Peyer's patch (tissue), 4 donors: ENCODE measurements around the gene BCL2L2. TPM values are rescaled to one million over a fixed set of nuclear protein-coding genes. Genes with fewer than 3 reads are reported as not detected.

Source experiments
- DNase-seq, 3 donors: peaks; one replicate each; pipeline ENCODE4 v3.0.0-alpha.2; 2017 to 2019
- H3K27ac ChIP-seq, 4 donors: fragments of 200-600 bp; sonication (generic); one replicate each; pipeline ENCODE4 v1.5.1; 2016 to 2019
- H3K27me3 ChIP-seq, 2 donors: fragments of 200-600 bp; sonication (generic); one replicate each; pipeline ENCODE4 v1.5.1; 2019
- H3K36me3 ChIP-seq, 3 donors: fragments of 200-600 bp; sonication (generic); one replicate each; pipeline ENCODE4 v1.5.1; 2016 to 2019
- H3K4me1 ChIP-seq, 4 donors: fragments of 200-600 bp; sonication (generic); one replicate each; pipeline ENCODE4 v1.5.1; 2016 to 2019
- H3K4me3 ChIP-seq, 4 donors: fragments of 200-600 bp; sonication (generic); 1 replicate in 3 of 4; 2 replicates in 1 of 4; pipeline ENCODE4 v1.5.1; 2016 to 2019; ENCODE audit warnings: mild to moderate bottlenecking in 1 of 4
- H3K9me3 ChIP-seq, 4 donors: fragments of 200-600 bp; sonication (generic); one replicate each; pipeline ENCODE4 v1.5.1; 2016 to 2019; ENCODE audit warnings: mild to moderate bottlenecking in 1 of 4
- CTCF ChIP-seq, 6 experiments: fragments of 450-650 bp in 4 of 6; fragments of 200-600 bp in 2 of 6; sonication (generic) in 1 of 6; IDR thresholded peaks; one replicate each; pipeline ENCODE4 v1.5.1; 2017 to 2019; ENCODE audit warnings: antibody characterized with exemption in 6 of 6, mild to moderate bottlenecking in 3 of 6, moderate library complexity in 1 of 6
- POLR2A ChIP-seq, 2 donors: fragments of 450-650 bp; IDR thresholded peaks; one replicate each; pipeline ENCODE4 v1.5.1; 2017; ENCODE audit warnings: antibody characterized with exemption in 2 of 2, mild to moderate bottlenecking in 2 of 2, moderate library complexity in 2 of 2
- small RNA-seq, 2 donors: library from RNA; depleted of rRNA; stranded (forward); fragments of <200 nt; gene quantifications; one replicate each; pipeline ENCODE3, GENCODE V24; 2016
- total RNA-seq, 4 donors: library from RNA; depleted of rRNA; stranded (reverse); fragments of >200 nt; gene quantifications; one replicate each; pipeline ENCODE4 v1.1.0, GENCODE V29; 2016

BCL2L2 gene
- total RNA-seq, 4 donors from 2014 or later: 29.9 to 43.1 (median 32.0) TPM

- H3K9me3 ChIP-seq: no peaks in the 10 kb centered on the region
- H3K4me3 ChIP-seq: no peak overlapping the region
- no peaks in the 10 kb centered on the region for H3K36me3 ChIP-seq
- H3K4me1 ChIP-seq: peaks cover 0 to 9% (median 0%) of the 10 kb centered on the region in 4 donors
- DNase-seq: peak in 1 of 3 donors; percentile 39
- no peak for TF ChIP-seq CTCF (IDR thresholded peaks at IDR 0.05)
- no peak for TF ChIP-seq POLR2A (IDR thresholded peaks at IDR 0.05)
- H3K27me3 ChIP-seq: peaks cover 0 to 4% of the 10 kb centered on the region in 2 donors
- peak overlapping the region in 1 of 4 donors; percentile 50 for H3K27ac ChIP-seq
Measured at GRCh38 chr14:23360496-23360895, 53.9 kb downstream of the BCL2L2 start.

- Histone ChIP-seq H3K4me1 (peaks cover 0 to 9% (median 0%) of the 10 kb centered on the region in 4 donors), H3K4me3 (no peak overlapping the region), H3K36me3 (no peaks in the 10 kb centered on the region), H3K27me3 (peaks cover 0 to 6% of the 10 kb centered on the region in 2 donors), H3K27ac (peak overlapping the region in 1 of 4 donors; percentile 50), H3K9me3 (no peaks in the 10 kb centered on the region)
- TF ChIP-seq CTCF (IDR thresholded peaks at IDR 0.05) (no peak), POLR2A (IDR thresholded peaks at IDR 0.05) (no peak)
- DNase-seq: no peak
Measured at GRCh38 chr14:23361320-23361719, 54.7 kb downstream of the BCL2L2 start.

Small RNA genes lying within 50 kb of the gene (small RNA-seq; reads per million reads assigned to genes)
- gene RNU6-1046P: 0 reads per million in 2 donors

Other genes with a start within 250 kb of the BCL2L2 start
- 10 to 100 TPM in 1 of 4 donors, 1 to 10 TPM in 3; 1.1 to 12.4 (median 5.5) TPM for gene CDH24, start 249.3 kb upstream of the BCL2L2 start, total RNA-seq
- gene ACIN1, start 211.7 kb upstream of the BCL2L2 start, total RNA-seq: 100 to 1,000 TPM; 130 to 281 (median 238) TPM
- 10 to 100 TPM in 3 of 4 donors, 1 to 10 TPM in 1; 5.0 to 30.3 (median 18.8) TPM for gene C14orf119, start 211.3 kb upstream of the BCL2L2 start, total RNA-seq
- gene CIROP, start 201.8 kb upstream of the BCL2L2 start, total RNA-seq: not detected
- gene CEBPE, start 187.6 kb upstream of the BCL2L2 start, total RNA-seq: not detected
- 10 to 100 TPM; 21.8 to 56.9 (median 35.0) TPM for gene SLC7A8, start 123.2 kb upstream of the BCL2L2 start, total RNA-seq
- gene RNF212B, start 68.9 kb upstream of the BCL2L2 start, total RNA-seq: not detected
- 10 to 100 TPM; 10.5 to 23.9 (median 15.0) TPM for gene HOMEZ, start 20.7 kb upstream of the BCL2L2 start, total RNA-seq
- 10 to 100 TPM; 16.5 to 39.2 (median 21.4) TPM for gene PPP1R3E, start 4.0 kb upstream of the BCL2L2 start, total RNA-seq
- gene PABPN1, start 14.6 kb downstream of the BCL2L2 start, total RNA-seq: 100 to 1,000 TPM in 3 of 4 donors, 10 to 100 TPM in 1; 79.3 to 149 (median 116) TPM
- 10 to 100 TPM in 1 of 4 donors, 1 to 10 TPM in 3; 1.6 to 19.0 (median 5.2) TPM for gene SLC22A17, start 46.1 kb downstream of the BCL2L2 start, total RNA-seq
- gene EFS, start 58.3 kb downstream of the BCL2L2 start, total RNA-seq: 1 to 10 TPM in 3 of 4 donors, not detected in 1; 2.1 to 4.4 (median 4.1) TPM
- gene IL25, start 66.0 kb downstream of the BCL2L2 start, total RNA-seq: not detected
- gene CMTM5, start 70.2 kb downstream of the BCL2L2 start, total RNA-seq: not detected
- not detected for gene MYH6, start 101.4 kb downstream of the BCL2L2 start, total RNA-seq
- under 1 TPM in 3 of 4 donors, not detected in 1; 0.18 to 0.40 (median 0.19) TPM for gene MYH7, start 128.8 kb downstream of the BCL2L2 start, total RNA-seq
- gene NGDN, start 162.9 kb downstream of the BCL2L2 start, total RNA-seq: 10 to 100 TPM; 25.5 to 61.9 (median 35.4) TPM
- gene ZFHX2, start 244.9 kb downstream of the BCL2L2 start, total RNA-seq: 1 to 10 TPM in 2 of 4 donors, under 1 TPM in 2; 0.53 to 7.4 (median 1.0) TPM
- gene THTPA, start 249.4 kb downstream of the BCL2L2 start, total RNA-seq: 10 to 100 TPM; 23.3 to 48.5 (median 37.6) TPM